Bone marrow (tissue), 2 donors: Measurements from ENCODE around the gene GYG2.
"Not testable (repeated sequence)": the region's sequence is repeated elsewhere in the genome, so short reads cannot be mapped to it uniquely, and the experiment has no call there.

Experiments used
- DNase-seq, 2 donors: peaks; one replicate each; lab custom pipeline; 2025; lab: John Stamatoyannopoulos, UW

GYG2 gene

DNA sequence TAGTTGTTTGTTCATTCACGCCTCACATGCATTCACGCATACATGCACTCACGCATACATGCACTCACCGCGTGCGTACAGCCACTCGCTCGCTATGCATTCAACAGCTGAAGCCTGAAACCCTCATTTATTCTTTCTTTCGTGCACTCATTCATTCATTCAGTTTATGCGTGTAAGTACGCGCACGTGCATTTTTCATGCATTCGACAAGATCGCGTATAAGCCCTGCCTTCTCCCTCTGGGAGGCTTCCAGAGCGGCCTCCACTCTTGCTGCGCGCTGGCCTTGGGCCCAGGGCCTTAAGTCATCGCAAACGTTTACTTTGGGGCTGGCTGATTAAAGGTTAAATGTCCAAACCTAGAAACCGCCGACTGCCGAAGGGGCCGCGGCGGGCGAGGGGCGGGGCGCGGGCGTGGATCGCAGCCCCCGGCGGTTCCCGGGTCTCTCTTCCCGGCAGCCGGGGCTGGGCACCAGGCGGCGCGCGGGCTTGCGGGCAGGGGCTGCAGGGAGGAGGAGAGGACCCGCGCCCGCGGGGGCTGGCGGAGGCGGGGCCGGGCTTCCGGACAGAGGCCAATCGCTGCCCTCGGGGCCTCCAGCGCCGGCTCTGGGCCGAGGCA lies at the start of gene GYG2:
GYG2 (plus strand) TSS at position 587 of the 615 bp plus-strand sequence. CDS start 1,259 bp downstream, outside the sequence.
- no peak for DNase-seq

DNA sequence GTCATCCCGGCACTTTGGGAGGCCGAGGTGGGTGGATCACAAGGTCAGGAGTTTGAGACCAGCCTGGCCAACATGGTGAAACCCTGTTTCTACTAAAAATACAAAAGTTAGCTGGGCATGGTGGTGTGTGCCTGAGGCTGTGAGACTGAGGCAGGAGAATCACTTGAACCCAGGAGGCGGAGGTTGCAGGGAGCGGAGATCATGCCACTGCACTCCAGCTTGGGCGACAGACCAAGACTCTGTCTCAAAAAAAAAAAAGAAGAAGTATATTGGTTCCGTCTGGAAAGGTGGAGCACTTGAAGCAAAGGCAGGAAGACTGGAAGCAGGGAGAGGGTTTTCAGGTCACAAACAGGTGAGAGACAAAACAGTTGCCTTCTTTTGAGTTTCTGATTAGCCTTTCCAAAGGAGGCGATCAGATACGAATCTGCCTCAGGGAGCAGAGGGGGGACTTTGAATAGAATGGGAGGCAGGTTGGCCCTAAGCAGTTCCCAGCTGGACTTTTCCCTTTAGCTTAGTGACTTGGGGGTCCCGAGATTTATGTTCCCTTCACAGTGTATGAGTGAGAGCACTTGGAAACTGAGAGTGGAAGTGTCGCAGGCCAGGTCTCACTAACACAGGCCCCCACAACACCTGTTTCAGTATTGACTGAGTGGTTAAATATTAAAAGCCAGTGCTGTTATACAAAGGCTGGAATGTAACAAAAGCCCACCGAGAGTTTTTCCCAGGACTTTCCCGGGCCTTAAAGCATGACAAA lies 48.1 kb upstream of the GYG2 start:
- DNase-seq: not testable (repeated sequence)

DNA sequence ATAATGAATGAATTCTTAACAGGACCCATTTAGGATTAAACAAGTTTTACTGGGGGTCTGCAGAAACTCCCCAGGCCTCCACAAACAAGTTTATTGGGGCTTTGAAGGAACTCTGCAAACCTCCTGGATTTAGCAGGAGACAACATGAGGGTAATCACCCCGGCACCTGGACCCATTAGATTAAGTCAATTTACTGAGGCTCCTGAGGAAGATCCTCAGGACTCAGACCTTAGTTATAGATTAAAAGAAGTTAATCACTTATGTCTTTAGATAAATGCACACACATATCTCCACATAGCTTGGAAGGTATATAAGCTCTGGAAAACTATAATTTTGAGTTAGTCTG lies 47.5 kb upstream of the GYG2 start:
- no peak for DNase-seq

DNA sequence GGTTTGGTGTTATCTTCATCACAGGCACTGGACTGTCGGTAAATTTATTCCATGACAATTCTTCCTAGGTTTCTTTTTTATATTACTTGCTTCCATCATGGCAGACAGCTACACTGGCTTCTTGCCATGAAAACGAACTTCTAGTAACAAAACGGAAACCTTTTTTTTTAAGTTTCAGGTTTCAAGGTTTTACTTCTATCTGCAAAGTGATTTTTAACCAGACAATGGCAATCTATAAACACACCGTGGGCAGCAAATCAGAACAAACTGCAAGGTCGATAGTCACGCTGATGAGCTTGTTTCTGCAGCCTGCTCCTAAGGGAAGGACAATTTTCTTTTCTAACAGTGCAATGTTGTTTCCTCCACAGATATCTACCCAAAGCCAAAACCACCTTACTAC lies 47.0 kb upstream of the GYG2 start:
- no peak for DNase-seq

DNA sequence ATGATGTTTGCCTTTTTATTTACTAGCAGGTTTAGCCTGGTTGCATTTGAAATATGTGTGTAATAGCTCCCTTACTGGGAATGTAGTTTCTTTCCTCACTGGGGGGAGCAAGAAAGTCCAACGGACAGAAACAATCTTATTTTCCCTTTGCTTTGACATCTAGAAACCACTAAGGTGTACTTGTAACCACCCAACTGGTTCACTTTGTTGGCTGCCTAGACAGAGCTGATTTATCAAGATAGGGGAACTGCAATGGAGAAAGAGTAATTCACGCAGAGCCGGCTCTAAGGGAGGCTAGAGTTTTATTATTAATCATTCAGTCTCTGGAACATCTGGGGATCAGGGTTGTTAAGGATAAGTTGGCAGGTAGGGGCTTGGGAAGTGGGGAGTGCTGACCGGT lies 46.6 kb upstream of the GYG2 start:
- DNase-seq: no peak

DNA sequence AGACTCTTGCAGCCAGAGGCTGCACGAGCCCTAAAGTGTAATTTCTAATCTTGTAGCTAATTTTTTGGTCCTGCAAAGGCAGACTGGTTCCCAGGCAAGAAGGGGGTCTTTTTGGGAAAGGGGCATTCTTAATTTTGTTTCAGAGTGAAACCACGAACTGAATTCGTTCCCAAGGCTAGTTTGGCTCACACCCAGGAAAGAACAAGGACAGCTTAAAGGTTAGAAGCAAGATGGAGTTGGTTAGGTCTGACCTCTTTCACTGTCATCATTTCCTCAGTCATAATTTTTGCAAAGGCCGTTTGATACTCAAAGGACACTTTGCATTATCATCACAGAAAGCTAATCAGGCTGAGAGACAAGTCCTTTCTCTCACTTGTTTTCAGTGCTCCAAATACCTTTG lies 46.0 kb upstream of the GYG2 start:
- DNase-seq: no peak

DNA sequence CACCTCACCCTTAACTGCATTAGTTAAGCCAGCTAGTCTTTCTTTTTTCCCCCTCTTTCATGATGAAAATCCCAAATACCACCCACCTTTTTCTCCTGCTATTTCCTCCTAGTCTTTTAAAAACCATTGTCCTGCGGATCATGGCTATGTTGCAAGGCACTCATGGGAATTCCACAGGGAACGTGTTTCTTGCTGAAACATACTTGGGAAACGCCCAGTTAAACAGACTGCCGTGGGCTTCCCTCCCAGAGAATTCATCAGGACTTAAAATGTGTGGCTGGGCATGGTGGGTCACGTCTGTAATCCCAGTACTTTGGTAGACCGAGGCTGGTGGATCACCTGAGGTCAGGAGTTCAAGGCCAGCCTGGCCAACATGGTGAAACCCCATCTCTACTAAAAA lies 44.7 kb upstream of the GYG2 start:
- no peak for DNase-seq

DNA sequence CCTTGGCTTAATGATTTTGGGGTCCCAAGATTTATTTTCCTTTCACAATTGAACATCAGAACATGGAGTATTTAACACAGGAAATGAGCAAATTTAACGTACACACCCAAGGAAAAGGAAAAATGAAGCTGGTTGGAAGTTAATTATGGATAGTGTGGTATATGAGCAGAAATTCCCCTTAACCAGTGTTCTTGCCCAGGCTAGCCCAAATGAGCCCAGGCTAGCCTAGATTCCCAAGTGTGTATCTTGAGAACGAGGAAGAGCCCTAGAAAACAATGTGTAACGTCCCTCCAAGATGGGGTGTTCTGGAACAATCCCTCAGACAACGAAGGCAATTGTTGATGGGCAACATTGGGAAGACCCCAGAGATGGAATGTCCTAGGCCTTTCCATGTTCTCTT lies 43.2 kb upstream of the GYG2 start:
- DNase-seq: no peak

DNA sequence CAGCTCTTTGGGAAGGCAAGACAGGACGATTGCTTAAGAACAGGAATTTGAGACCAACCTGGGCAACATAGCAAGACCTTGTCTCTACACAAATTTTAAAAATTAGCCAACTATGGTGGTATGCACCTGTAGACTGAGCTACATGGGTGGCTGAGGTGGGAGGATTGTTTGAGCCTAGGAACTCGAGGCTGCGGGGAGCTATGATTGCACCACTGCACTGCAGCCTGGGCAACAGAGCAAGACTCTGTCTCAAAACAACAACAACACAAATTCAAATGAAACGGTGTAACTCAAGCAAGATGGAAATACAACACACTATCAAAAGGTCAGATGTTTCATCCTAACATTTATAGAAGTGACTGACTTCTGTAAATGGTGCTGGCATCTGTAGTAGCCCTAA lies 39.8 kb upstream of the GYG2 start:
- no peak for DNase-seq

DNA sequence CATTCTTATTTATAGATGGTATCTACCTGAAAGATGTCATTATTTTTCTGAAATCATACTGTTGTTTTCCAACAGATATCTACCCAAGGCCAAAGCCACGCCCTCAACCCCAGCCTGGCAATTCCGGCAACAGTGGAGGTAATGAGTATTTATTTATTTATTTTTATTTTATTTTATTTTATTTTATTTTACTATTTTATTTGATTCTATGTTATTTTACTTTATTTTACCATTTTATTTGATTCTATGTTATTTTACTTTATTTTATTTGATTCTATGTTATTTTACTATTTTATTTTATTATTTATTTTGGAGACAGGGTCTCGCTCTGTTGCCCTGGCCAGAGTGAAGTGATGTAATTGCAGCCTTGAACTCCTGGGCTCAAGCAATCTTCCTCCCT lies 39.2 kb upstream of the GYG2 start:
- no peak for DNase-seq

DNA sequence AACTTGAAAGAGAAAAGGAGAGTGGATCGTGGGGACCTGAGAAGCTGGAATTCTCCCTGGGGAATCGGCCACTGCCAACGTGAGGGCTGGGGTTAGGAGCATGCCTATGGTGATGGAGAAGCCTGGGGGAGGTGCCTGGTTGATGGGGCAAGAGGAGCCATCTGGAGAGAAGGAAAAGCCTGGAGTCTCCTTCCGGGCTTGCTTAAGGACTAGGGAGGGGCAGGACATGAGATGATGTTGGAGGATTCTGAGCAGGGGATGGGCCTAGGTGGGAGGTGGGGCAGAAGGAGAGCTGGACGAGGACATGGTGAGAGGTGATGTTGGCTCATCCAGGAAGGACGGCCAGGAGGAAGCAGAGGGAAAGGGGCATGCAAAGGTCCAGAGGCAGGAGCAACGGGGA lies 35.0 kb upstream of the GYG2 start:
- DNase-seq: no peak

DNA sequence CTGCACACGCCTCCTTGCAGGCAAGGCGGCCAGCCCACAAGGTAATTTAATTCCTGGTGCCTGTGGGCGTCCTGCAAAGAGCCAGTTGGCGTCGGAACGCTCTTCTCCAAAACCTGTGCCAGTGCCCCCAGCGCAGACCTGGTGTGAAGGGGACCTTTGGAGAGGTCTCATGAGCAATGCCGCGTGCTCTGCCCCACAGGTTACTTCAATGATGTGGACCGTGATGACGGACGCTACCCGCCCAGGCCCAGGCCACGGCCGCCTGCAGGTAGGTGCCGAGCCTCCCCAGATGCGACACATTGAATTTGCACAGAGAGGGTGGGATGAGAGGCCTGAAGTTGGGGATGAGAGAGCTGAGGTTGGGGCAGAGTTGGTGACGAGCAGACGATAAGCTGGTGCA lies 34.4 kb upstream of the GYG2 start:
- DNase-seq: no peak

DNA sequence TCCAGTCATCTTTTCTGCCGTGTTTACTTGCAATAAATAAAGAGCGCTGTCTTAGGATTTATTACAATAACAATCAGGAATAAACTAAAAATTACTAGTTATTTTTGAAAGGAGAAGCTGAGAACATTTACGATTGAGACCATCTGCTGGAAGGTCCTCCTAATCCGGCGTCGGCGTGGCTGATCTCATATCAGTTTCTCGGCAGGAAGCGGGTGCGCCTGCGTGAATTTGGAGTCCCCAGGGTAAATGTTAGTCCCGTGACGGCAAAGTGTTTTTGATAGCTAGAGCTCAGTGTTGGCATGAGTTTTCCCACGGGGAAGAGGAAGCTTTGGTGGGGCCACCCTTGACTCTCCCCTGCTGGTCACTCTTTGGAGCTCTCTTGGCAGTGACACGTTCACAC lies 31.9 kb upstream of the GYG2 start:
- not testable (repeated sequence) for DNase-seq

DNA sequence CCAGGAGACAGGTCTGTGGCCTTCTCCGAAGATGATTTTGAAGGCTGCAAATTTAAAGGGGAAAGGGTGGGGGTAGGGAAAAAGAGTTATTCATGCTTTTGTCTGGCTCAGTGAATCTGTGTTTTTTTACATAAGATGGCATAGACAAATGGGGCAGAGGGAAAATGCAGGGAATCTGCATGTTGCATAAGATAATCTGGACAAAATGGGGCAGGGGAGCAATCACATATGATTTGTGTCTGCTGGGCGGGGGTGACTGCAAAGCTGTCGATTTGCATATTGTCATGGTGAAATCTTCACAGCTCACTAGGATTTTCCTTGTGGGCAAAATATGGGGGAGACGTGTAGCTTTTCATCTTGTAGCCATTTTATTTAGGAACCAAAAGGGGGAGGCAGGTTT lies 29.4 kb upstream of the GYG2 start:
- DNase-seq: no peak

DNA sequence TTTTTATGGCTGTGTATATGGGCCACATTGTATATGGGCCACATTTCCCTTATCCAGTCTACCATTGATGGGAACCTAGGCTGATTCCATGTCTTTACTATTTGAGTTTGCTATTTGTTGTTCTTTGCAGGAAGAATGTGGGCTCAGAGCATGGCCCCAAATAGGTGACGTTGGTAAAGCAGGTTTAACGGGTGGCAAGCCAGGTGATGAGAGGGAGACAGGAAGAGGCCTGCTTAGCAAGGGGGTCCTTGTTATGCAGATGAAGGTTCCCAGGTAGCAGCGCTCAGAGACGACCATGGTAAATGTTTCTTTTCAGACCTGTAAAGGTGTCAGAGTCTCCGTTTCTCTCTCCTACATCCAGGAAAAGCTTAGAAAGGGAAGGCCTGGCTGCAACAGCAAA lies 28.8 kb upstream of the GYG2 start:
- not testable (repeated sequence) for DNase-seq

DNA sequence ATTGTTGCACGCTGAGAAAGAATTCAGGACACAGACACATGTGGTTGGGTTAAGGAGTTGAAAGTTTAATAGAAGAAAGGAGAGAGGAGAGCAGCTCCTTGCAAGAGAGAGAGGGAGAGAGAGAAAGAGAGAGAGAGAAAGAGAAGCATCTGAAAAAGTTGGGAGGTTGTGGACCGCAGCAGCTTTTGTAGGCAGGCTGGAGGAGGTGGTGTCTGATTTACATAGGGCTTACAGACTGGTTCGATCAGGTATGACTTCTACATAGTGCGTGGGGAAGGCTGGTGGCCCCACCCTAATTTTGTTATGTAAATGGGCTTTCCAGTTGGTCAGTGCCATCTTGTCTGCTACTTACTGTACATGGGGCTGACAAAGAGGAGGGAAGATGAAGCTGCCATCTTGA lies 27.5 kb upstream of the GYG2 start:
- DNase-seq: no peak

DNA sequence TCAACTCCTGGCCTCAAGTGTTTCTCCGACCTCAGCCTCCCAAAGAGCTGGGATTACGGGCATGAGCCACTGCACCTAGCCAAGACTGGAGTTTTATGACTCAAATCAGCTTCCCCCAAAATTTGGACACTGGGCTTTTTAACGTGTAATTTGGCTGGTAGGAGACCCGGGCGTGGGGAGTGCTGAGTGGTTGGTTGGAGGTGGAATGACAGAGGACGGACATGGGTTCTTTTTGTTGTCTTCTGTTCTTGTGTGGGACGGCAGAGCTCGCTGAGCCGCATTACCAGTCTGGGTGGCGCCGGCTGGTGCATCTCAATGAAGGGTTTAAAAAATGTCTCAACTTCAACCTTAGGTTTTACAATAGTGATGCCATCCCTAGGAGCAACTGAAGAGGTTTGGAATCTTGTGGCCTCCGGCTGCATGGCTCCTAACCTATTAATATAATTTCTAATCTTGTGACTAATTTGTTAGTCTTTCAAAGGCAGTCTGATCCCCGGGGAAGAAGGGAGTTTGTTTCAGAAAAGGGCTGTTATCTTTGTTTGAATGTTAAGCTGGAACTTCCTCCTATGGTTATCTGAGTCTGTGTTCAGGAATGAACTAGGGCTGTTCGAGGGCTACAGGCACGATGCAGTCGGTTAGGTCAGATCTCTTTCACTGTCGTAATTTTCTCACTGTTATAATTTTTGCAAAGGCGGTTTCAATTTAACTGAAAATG lies 26.2 kb upstream of the GYG2 start:
- not testable (repeated sequence) for DNase-seq

DNA sequence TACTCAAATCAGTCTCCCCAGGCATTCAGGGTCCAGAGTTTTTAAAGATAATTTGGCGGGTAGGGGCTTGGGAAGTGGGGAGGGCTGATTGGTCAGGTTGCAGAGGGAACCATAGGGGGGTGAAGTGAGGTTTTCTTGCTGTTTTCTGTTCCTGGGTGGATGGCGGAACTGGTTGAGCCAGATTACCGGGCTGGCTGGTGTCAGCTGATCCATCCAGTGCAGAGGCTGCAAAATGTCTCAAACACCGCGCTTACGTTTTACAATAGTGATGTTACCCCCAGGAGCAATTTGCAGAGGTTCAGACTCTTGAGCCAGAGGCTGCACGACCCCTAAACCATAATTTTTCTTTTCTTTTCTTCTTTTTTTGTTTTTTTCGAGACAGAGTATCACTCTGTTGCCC lies 25.2 kb upstream of the GYG2 start:
- DNase-seq: not testable (repeated sequence)

DNA sequence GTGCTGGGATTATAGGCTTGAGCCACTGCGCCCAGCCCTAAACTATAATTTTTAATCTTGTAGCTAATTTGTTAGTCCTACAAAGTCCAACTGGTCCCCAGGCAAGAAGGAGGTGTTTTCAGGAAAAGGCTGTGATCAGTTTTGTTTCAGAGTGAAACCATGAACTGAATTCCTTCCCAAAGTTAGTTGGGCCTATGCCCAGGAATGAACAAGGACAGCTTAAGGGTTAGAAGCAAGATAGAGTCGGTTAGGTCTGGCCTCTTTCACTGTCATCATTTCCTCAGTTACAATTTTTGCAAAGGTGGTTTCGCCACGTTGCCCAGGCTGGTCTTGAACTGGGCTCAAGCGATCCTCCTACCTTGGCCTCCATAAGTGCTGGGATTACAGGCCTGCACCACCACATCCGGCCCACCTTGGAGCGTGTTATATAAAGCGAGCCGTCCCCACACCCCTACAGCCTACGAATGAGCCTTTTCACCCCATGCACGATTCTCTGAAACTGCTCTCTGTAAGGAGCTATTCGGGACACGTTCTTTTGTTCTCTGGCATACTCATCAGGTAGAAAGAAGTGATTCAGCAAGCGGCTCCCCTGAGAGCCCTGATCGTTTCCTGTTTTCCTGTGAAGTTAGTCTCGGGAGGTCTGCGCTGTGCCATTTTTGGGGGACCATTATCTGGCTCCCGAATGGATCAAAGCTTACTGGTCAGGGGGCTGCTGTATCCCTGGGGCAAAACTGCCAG lies 24.5 kb upstream of the GYG2 start:
- not testable (repeated sequence) for DNase-seq

DNA sequence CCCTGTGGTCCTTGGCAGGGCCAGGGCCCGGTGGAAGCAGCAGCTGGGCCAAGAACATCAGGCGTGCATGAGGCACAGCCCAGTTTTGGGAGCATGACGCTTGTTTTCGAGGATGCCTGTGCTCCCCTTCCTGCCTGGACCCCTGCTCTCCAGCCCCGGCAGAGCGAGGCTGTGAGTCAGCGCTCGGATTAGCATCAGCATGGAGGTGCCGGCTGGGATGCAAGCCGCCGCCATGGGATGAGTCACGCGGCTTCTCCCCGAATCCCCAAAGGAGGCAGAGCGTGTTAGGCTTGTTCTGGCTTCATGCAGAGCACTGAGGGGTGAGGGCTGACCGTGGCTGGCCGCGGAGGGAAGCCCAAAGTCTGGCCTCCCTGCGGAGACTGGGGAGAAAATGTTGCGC lies 23.9 kb upstream of the GYG2 start:
- not testable (repeated sequence) for DNase-seq

DNA sequence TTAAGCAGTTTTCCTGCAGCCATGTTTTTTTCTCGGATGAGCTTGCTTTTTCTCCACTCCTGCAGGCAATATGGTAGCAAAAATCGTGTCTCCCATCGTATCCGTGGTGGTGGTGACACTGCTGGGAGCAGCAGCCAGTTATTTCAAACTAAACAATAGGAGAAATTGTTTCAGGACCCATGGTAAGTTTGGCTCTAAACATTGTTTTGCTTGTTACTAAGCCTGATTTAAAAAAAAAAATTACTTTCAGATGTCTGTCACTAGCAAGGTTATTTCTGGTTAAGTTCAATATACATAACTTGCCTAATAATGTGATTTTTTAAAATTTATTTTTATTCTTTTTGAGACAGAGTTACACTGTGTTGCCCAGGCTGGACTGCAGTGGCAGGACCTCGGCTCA lies 17.5 kb upstream of the GYG2 start:
- DNase-seq: no peak

DNA sequence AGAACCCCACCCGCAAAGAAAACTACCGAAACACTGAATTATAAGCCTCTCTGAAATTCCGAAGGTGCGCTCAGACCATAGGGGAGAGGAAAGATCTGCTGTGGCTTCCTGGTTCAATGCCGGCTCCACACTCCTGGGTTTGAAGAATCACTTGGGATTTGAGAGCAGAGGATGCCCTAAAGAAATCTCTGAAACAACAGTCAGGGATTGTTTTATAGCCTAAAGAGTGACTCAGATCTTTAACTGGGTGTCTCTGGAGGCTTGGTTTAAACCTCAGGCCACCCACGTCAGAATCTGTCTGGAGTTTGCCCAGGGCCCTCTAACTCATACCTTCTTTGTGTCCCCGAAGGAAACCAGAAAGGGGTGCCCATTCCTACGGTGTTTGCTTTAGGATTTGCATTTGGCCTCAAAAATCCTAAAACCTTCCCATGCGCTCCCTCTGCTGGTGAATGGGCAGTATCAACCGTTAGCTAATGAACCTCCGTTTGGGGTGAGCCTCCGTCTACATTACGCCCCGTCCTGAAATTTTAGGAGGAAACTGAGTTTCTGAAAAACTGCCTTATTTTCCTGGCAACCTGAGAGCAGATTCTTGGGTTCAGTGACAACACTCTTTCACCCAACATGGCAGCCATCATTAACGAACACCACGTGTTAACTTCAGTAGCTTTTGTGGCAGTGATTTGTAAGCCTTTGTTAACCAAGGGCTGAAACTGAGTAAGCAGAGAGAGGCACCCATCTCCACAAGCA lies 16.4 kb upstream of the GYG2 start:
- not testable (repeated sequence) for DNase-seq
